HS-27A (cell line): ENCODE data around the gene HILPDA.
"Not testable (repeated sequence)": the region's sequence is repeated elsewhere in the genome, so short reads cannot be mapped to it uniquely, and the experiment has no call there.

Experiments used
- DNase-seq: peaks from one replicate; pipeline ENCODE4 v3.0.0-alpha.2; 2012; ENCODE audit warnings: low read depth, missing footprints

Gene HILPDA

DNA sequence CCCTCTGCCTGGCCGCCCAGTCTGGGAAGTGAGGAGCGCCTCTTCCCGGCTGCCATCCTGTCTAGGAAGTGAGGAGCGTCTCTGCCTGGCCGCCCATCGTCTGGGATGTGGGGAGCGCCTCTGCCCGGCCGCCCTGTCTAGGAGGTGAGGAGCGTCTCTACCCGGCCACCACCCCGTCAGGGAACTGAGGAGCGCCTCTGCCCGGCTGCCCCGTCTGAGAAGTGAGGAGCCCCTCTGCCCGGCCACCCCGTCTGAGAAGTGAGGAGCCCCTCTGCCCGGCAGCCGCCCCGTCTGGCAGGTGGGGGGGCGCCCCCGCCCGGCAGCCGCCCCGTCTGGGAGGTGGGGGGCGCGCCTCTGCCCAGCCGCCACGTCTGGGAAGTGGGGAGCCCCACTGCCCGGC is 7.7 kb downstream of the HILPDA start:
- DNase-seq: not testable (repeated sequence)

DNA sequence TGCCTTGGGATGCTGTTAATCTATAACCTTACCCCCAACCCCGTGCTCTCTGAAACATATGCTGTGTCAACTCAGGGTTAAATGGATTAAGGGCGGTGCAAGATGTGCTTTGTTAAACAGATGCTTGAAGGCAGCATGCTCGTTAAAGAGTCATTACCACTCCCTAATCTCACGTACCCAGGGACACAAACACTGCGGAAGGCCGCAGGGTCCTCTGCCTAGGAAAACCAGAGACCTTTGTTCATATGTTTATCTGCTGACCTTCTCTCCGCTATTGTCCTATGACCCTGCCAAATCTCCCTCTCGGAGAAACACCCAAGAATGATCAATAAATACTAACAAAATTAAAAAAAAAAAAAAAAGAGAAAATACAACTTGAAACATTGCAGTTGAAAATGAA is 8.3 kb downstream of the HILPDA start:
- DNase-seq: not testable (repeated sequence)

DNA sequence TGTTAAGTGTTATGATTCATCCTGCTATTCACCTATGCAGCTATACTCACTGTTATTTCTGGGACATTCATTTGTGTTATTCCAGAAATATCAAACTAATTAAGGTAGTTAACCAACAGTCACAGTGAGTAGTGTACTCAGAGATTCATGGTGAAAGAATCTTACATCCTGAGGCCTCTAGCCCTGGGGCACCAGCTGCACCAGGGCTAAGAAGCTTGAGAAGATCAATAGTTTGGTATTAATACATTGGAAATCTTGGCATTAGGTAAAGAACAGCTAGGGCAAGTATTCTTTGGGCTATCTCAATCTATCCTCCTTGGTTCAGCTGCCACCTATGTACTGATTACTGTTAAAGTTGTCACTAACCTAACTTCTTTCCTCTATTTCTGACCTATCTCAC is 11.2 kb downstream of the HILPDA start:
- not testable (repeated sequence) for DNase-seq

DNA sequence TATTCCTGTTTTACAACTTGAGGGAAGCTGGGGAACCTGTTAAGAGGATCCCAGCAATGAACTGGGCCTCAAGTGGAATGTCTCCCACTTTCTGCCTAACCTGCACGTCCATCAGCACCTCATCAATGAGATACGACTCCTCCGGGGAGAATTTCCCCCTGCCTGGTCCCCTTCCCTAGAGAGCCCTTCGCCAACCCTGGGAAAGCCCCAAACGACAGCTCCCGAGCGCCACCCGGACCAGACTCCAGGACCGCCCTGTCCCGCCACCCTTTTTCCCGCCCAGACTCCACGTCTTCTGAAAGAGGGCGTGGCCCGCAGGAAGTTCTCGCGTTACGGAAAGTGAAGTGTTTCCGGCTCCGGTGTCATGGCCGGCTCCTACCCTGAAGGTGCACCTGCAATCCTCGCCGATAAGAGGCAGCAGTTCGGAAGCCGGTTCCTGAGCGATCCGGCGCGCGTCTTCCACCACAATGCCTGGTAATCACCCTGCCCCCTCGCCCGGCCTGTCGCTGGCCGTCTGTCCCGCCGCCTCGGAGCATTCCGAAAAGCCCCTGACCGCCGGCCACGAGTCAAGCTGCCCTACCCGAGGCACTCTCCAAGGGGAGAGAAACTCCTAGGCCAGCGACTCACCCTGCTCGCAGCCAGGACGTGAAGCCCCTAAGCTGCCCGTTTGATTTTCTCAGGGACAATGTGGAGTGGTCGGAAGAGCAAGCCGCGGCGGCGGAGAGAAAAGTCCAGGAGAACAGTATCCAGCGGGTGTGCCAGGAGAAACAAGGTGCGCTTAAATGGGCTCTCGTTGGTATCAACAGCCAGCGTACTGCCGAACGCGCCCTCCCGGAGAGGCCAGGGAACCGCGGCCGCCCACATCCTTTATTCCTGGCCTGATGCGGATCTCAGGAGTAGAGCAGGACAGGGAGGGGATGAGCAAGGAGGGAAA is 21.0 kb downstream of the HILPDA start, which contains the start of gene METTL2B:
Gene METTL2B (plus strand): TSS at position 347 of the 934 bp plus-strand sequence. CDS start 18 bp downstream, at position 365.
- peak; percentile 62 for DNase-seq

DNA sequence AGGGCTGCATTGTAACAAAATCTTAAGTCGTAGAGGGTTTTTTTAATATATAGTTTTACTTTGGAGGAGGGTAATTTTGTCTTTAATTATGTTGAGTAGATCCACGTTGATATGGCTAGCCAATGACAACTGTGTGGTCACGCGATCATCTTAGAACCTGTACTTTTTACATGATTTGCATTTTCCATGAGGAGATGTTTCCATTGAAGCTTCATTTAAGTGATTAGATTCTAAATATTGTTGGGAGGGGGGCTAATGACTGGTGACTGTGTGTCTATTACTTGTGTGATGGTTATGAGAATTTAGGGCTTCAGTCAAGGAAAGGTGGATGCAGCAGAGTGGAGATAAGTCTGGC is 21.6 kb downstream of the HILPDA start:
- not testable (repeated sequence) for DNase-seq

DNA sequence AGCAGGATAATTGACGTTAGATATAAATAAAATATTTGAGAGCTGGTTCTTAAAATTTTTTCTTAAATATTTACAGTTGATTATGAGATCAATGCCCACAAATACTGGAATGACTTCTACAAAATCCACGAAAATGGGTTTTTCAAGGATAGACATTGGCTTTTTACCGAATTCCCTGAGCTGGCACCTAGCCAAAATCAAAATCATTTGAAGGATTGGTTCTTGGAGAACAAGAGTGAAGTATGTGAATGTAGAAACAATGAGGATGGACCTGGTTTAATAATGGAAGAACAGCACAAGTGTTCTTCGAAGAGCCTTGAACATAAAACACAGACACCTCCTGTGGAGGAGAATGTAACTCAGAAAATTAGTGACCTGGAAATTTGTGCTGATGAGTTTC is 23.4 kb downstream of the HILPDA start:
- not testable (repeated sequence) for DNase-seq

DNA sequence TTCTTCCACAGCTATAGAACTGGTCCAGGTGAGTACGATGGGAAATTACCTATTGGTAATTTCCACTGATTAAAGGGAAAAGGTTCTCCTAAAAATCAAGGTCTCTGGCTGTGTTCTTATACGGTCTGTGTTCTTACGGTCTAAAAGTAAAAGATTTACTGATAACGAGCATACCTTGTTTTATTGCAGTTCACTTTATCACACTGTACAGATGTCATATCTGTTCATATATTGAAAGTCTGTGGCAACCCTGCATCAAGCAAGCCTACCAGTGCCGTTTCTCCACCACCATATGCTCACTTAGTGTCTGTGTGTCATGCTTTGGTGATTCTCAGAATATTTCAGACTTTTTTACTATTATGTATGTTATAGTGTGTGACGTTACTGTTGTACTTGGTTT is 32.5 kb downstream of the HILPDA start:
- not testable (repeated sequence) for DNase-seq

DNA sequence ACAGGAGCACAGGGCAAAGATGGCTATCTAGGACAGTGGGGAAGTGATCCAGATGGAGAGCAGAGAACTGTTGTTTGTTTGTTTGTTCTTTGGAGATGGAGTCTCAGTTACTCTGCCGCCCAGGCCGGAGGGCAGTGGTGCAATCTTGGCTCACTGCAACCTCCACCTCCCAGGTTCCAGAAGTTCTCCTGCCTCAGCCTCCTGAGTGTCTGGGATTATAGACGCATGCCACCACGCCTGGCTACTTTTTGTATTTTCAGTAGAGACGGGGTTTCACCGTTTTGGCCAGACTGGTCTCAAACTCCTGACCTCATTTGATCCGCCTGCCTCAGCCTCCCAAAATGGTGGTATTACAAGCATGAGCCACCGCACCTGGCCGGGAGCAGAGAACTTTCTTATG is 41.7 kb downstream of the HILPDA start:
- no peak for DNase-seq

DNA sequence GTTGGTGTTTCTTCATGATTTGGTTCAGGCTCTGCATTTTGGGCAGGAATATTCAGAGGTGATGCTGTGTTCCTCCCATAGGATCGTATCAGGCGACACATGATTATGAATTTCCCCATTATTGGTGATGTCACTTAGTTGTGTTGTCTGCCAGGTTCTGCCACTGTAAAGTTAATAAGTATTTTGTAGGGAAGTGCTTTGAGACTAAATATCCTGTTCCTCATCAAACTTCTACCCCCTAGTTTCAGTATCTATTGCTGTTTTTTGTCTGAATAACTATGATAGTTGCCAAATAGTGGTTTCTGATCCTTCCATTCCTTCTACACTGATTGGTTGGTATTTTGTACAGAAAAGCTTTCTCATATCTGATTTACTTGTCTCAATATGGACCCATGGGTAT is 49.7 kb downstream of the HILPDA start:
- DNase-seq: not testable (repeated sequence)

DNA sequence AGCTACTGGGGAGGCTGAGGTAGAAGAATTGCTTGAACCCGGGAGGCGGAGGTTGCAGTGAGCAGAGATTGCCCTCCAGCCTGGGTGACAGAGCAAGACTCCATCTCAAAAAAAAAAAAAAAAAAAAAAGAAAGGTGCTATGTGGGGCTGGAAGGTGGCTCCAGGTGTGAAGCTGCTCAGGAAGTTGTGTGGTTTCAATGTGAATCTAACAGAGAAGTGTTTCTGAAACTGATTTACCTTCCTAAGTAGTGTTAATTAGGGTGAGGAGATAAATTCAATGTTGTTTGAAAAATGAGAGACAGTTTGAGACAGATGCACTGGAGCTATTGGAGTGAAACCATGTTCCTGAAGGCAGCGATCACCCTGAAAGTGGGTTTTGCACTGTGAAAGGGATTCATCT is 51.1 kb downstream of the HILPDA start:
- not testable (repeated sequence) for DNase-seq

DNA sequence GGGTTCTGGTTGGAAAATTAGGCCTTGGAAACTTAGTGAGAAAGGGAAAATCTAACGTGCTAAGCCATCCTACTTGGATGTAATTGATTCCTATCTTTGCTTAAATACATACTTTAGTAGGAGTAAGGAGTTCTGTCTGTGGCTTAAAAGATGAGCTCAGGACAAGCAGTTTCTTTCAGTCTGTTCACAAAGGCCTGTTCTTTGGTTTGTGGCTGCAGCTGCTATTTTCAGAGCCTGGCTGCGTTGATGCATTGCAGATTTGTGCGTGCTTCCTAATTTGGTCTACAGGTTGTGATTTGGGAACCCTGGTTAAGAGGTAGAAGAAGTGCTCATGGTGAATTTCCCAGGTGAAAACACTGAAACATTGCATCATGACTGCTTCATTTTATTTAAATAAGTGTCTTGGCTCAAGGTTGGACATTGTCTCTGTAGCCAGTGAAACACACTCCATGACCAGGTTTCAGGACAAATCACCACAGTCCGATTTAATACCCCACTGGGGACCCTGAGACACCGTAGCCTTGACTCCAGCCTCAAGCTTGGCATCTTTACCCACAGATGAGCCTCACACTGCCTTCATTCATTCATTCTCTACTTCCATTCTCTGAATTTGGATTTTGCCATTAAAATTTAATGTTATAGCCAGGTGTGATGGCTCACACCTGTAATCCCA is 51.8 kb downstream of the HILPDA start:
- DNase-seq: not testable (repeated sequence)
